Measurements from ENCODE around the gene TRHDE.
"Not testable (repeated sequence)": the region's sequence is repeated elsewhere in the genome, so short reads cannot be mapped to it uniquely, and the experiment has no call there.

The TRHDE gene

GRCh38 chr12:72660174-72660573 lies 388.0 kb downstream of the TRHDE start:
- not testable (repeated sequence) for DNase-seq

GRCh38 chr12:72673853-72674252 lies 401.7 kb downstream of the TRHDE start:
- DNase-seq = no peak

GRCh38 chr12:72676556-72676955 lies 404.4 kb downstream of the TRHDE start:
- no peak for DNase-seq

DNA sequence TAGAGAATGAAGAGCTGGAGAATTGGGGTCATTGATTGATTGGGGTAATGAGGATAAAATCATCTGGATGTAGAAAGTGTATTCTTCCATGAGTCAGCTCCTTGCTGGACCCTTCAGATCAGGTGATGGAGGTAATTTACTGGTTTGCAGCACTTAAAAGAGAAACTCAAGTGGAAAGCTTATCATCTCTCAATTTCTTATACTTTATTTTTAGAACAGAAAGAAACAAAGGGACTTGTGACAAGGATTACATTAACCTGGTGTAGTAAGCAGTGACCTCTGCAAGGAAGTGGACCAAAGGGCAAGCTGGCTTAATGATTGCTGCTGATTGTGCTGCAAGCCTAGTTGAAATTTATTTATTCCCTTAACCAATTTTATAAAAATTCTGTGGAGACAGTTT lies 405.0 kb downstream of the TRHDE start:
- no peak for DNase-seq

GRCh38 chr12:72677846-72678245 lies 405.7 kb downstream of the TRHDE start:
- DNase-seq = no peak

- DNase-seq = no peak
Observed at GRCh38 chr12:72679147-72679757, 407.1 kb downstream of the TRHDE start.

DNA sequence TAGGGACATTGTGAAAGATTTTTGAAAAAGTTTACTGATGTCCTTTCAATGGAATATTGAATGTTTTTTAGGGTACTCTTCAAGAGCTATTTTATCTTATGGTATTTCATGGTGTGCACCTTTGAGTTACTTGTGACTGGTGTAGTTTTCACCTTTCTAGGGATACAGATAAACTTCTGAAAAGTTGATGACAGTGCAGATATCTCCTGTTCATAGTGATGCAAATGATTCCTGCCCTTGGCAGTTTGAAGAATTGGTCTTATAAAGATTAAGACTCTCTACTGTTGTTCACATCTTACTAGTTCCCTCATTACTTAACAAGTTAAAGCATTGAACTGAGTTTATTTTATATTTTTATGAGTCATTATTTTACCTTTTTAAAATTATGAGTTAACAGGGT lies 408.9 kb downstream of the TRHDE start:
- DNase-seq = no peak

- no peak for DNase-seq
Observed at GRCh38 chr12:72684491-72684890, 412.3 kb downstream of the TRHDE start.

DNA sequence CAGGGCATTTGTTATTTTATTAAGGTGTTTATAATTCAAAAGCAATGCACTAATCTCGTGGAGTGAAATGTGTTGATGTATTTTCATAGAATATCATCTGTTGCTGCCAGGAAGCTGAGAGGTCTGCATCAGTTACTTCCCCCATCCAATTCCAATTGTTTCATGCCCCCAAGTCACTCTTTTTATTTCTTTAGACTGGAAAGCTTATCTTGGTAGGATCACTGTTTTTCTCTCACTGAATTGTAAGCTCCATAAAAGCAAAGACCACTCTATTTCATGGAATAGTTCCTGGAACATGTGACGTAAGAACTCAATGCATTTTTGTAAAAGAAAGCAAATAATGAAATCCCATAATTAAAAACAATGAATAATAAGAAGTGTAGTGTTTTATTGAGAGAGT lies 420.2 kb downstream of the TRHDE start:
- no peak for DNase-seq

DNA sequence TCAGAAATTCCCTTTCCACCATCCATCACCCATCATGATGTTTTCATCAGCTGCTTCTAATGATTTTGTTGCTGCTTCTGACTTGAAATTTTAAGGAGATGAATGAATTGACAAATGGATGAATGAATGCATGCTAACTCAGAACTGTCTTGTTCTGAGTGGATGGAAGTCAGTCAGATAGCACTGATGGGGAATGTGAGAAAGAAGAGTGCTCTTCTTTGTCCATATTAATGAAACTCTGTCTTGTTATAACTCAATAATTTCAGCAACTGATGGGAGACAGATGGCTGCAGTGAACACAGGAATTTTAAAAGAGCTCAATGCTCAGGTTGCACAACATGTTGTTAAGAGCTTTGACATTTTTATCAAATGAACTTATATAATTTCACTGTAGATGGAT lies 422.0 kb downstream of the TRHDE start:
- DNase-seq = no peak

DNA sequence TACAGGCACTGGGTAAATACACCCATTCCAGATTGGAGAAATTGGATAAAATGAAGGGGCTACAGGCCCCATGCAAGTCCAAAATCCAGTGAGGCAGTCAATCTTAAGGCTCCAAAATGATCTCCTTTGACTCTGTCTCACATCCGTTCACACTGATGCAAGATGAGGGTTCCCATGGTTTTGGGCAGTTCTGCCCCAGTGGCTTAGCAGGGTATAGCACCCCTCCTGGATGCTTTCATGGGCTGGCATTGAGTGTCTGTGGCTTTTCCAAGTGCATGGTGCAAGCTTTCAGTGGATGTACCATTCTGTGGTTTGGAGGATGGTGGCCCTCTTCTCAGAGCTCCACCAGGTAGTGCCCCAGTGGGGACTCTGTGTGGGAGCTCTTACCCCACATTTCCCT lies 427.2 kb downstream of the TRHDE start:
- no peak for DNase-seq

GRCh38 chr12:72712025-72712424 lies 439.9 kb downstream of the TRHDE start:
- DNase-seq = not testable (repeated sequence)

DNA sequence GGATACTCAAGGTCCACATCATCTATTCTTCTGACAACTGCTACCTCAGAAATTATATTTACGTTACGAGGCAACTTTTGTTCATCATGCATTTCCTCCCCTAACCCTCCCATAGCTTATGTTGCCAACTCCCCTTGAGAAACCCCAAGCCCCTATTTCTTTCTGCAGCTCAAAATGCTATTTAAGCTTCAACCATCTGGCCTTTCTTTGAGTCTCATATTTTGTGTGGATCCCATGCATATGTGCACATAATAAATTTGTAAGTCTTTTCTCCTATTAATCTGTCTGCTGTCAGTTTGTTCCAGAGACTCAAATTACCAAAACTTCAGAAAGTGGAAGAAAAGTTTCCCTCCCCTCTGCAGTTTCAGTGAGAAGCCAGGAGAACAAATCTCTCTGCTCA lies 444.1 kb downstream of the TRHDE start:
- DNase-seq = no peak

DNA sequence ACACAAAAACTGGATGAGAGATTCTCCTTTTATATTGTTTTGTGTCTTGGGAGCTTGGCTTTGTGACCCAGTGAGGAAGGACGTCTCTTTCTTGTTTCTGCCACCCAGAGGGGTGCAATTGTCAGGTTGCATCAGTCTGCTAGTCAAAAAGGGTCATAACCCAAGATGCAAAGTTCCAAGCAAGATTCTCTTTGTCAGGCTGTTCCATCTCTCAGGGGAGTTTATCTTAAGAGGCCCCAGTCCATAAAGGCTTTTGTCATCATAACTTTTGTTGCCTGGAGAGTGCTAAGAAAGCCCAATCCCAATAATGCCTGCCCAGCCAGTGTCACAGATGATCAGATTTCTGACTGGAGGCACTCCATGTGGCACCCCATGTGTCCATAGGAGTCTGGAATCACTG lies 444.9 kb downstream of the TRHDE start:
- no peak for DNase-seq

All from NCI-H446 (cell line).